ENCODE data around the gene ABLIM2.

ABLIM2 gene

GRCh38 chr4:7956270-7956808 is 202.3 kb downstream of the ABLIM2 start:
- Mint-ChIP-seq H3K27ac (no peak overlapping the region), H3K36me3 (ENCODE audit: low read depth) (peaks cover 15% of the 10 kb centered on the region), H3K9me3 (peaks cover 22% of the 10 kb centered on the region), H3K27me3 (ENCODE audit: low read depth, poor library complexity) (peaks cover 4% of the 10 kb centered on the region), H3K4me1 (peaks cover 34% of the 10 kb centered on the region), H3K4me3 (no peak overlapping the region)
- TF ChIP-seq CTCF (IDR thresholded peaks at IDR 0.05), result no peak
- no peak for DNase-seq

- Mint-ChIP-seq H3K4me1 (peaks cover 25% of the 10 kb centered on the region), H3K4me3 (no peak overlapping the region), H3K9me3 (peaks cover 31% of the 10 kb centered on the region), H3K27ac (no peak overlapping the region), H3K27me3 (ENCODE audit: low read depth, poor library complexity) (peaks cover 4% of the 10 kb centered on the region), H3K36me3 (ENCODE audit: low read depth) (peaks cover 18% of the 10 kb centered on the region)
- DNase-seq, result no peak
- TF ChIP-seq CTCF (IDR thresholded peaks at IDR 0.05), result no peak
These were observed 203.2 kb downstream of the ABLIM2 start for GRCh38 chr4:7955393-7955792.

GRCh38 chr4:7952615-7953014 is 206.0 kb downstream of the ABLIM2 start:
- H3K4me1 Mint-ChIP-seq, result peaks cover 27% of the 10 kb centered on the region

GRCh38 chr4:7950301-7951092 is 208.1 kb downstream of the ABLIM2 start:
- Mint-ChIP-seq H3K9me3 (peaks cover 31% of the 10 kb centered on the region), H3K4me1 (peaks cover 23% of the 10 kb centered on the region), H3K36me3 (ENCODE audit: low read depth) (peaks cover 18% of the 10 kb centered on the region), H3K27ac (no peak overlapping the region), H3K27me3 (ENCODE audit: low read depth, poor library complexity) (peaks cover 16% of the 10 kb centered on the region), H3K4me3 (no peak overlapping the region)
- DNase-seq, result no peak
- no peak for TF ChIP-seq CTCF (IDR thresholded peaks at IDR 0.05)

More at GRCh38 chr4:7952615-7953014, 206.0 kb downstream of the ABLIM2 start:
- H3K27me3 Mint-ChIP-seq (ENCODE audit: low read depth, poor library complexity), result peaks cover 16% of the 10 kb centered on the region
- no peak for DNase-seq
- H3K4me3 Mint-ChIP-seq, result no peak overlapping the region
- no peak for TF ChIP-seq CTCF (IDR thresholded peaks at IDR 0.05)
- H3K9me3 Mint-ChIP-seq, result peaks cover 31% of the 10 kb centered on the region
- H3K36me3 Mint-ChIP-seq (ENCODE audit: low read depth), result peaks cover 18% of the 10 kb centered on the region
- H3K27ac Mint-ChIP-seq, result no peak overlapping the region

- Mint-ChIP-seq H3K9me3 (peaks cover 31% of the 10 kb centered on the region), H3K27me3 (ENCODE audit: low read depth, poor library complexity) (peaks cover 16% of the 10 kb centered on the region), H3K4me3 (no peak overlapping the region), H3K36me3 (ENCODE audit: low read depth) (peaks cover 18% of the 10 kb centered on the region), H3K27ac (no peak overlapping the region), H3K4me1 (peaks cover 23% of the 10 kb centered on the region)
- no peak for TF ChIP-seq CTCF (IDR thresholded peaks at IDR 0.05)
- DNase-seq, result no peak
These were observed 208.9 kb downstream of the ABLIM2 start for GRCh38 chr4:7949759-7950158.

- no peak overlapping the region for H3K4me3 Mint-ChIP-seq
- no peak for TF ChIP-seq CTCF (IDR thresholded peaks at IDR 0.05)
- H3K36me3 Mint-ChIP-seq (ENCODE audit: low read depth), result peaks cover 17% of the 10 kb centered on the region
- H3K4me1 Mint-ChIP-seq, result peaks cover 30% of the 10 kb centered on the region
- no peak overlapping the region for H3K27ac Mint-ChIP-seq
- DNase-seq, result no peak
- H3K9me3 Mint-ChIP-seq, result peaks cover 24% of the 10 kb centered on the region
- peaks cover 16% of the 10 kb centered on the region for H3K27me3 Mint-ChIP-seq (ENCODE audit: low read depth, poor library complexity)
These were observed 210.7 kb downstream of the ABLIM2 start for GRCh38 chr4:7947927-7948326.
